Suprapubic skin (tissue), 4 donors: Measurements from ENCODE around the gene KRIT1. TPM values are rescaled to one million over a fixed set of nuclear protein-coding genes. Genes with fewer than 3 reads are reported as not detected.
"Not testable (repeated sequence)": the region's sequence is repeated elsewhere in the genome, so short reads cannot be mapped to it uniquely, and the experiment has no call there.

Experiments used
- DNase-seq, 2 donors: peaks; one replicate each; pipeline ENCODE4 v3.0.0-alpha.2; 2019; ENCODE audit warnings: low spot score in 2 of 2
- H3K27ac ChIP-seq: fragments of 200-600 bp; sonication (generic); one replicate; pipeline ENCODE4 v1.5.1; 2019
- H3K27me3 ChIP-seq: fragments of 200-600 bp; sonication (generic); one replicate; pipeline ENCODE4 v1.5.1; 2019
- H3K36me3 ChIP-seq: fragments of 200-600 bp; sonication (generic); one replicate; pipeline ENCODE4 v1.5.1; 2019
- H3K4me1 ChIP-seq: fragments of 200-600 bp; sonication (generic); one replicate; pipeline ENCODE4 v1.5.1; 2019
- H3K4me3 ChIP-seq: fragments of 200-600 bp; sonication (generic); one replicate; pipeline ENCODE4 v1.5.1; 2019; ENCODE audit warnings: mild to moderate bottlenecking
- H3K9me3 ChIP-seq: fragments of 200-600 bp; sonication (generic); one replicate; pipeline ENCODE4 v1.5.1; 2019
- EP300 ChIP-seq: sonication (generic); formaldehyde crosslinking; IDR thresholded peaks from one replicate; pipeline ENCODE4 v1.6.1; 2017; ENCODE audit warnings: antibody characterized with exemption
- POLR2A ChIP-seq, 2 donors: fragments of 450-650 bp; IDR thresholded peaks; one replicate each; pipeline ENCODE4 v1.6.1; 2017; ENCODE audit warnings: antibody characterized with exemption in 2 of 2, mild to moderate bottlenecking in 2 of 2, moderate library complexity in 2 of 2
- POLR2AphosphoS5 ChIP-seq, 3 donors: sonication (generic); formaldehyde crosslinking; IDR thresholded peaks; one replicate each; pipeline ENCODE4 v1.6.1; 2017; ENCODE audit warnings: antibody characterized with exemption in 3 of 3
- WGBS: methylation state at CpG from one replicate; pipeline ENCODE4 v1.1.5; 2018; 5-methylcytosine and 5-hydroxymethylcytosine counted together
- total RNA-seq, 4 donors: library from RNA; depleted of rRNA; stranded (reverse); fragments of >200 nt; gene quantifications; one replicate each; pipeline ENCODE4 v1.1.0, GENCODE V29; 2016
- TF ChIP-seq, protein P1 (sequence below), 2 donors: fragments of 200-600 bp in 1 of 2; fragments of 450-650 bp in 1 of 2; sonication (generic) in 1 of 2; IDR thresholded peaks; one replicate each; pipeline ENCODE4 v1.5.1; 2016 to 2019; ENCODE audit warnings: antibody characterized with exemption in 2 of 2, mild to moderate bottlenecking in 1 of 2, moderate library complexity in 1 of 2

The KRIT1 gene
- total RNA-seq, 4 donors from 2014 or later = 46.8 to 102 (median 60.1) TPM

DNA sequence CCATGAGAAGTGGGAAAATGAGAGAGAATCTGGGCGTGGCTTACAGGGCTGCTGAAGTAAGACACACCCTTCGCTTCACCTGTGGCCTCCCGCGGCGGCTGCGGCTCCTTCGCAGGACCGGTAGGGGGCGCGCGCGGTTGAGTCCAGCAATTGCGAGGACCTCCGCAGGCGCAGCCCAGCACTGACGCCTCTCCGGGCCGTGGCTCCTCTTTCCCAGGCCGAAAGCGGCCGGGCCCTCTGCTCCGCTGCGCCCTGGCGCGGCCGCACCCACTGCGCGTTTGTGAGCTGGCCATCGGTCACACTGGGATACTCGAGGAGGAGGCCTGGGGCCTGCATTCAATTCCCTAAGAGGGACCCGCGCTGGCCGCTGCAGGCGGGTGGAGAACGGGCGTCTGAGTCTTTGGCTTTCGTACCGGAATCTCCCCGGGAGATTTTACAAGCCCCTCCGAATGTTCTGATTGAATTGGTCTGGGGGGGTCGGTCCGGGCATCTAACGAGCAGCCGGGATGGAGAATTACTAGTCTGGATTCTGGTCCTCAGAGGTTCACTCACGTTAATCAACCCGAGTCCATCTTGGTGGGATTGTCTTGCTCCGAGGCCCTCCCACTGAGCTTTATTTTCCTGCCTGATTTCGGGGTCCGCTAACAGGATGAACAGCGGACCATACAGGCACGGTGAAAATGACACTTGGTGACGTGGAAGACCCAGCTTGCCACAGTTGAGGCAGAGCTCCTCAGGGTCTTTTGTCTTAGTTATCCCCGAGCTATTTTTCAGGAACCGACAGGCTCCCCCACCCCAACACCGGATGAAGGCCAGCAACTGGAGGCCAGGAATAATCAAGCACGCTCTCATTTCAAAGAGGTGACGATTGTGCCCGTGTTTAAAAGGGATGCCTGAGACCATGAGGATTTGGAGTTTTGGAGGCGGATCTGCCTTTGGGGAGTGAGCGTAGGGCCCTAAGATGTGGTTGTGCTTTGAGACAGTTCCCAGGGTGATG, 66.5 kb downstream of the KRIT1 start, which contains the start of gene LRRD1:
TSS of gene LRRD1 (minus strand) at position 215 of the 997 bp plus-strand sequence. CDS start 13,940 bp downstream, outside the sequence.
- 9% methylated on average over 35 of the region's 60 CpGs for WGBS
- Histone ChIP-seq H3K4me3 (peak within 1 kb of the TSS; percentile 58), H3K4me1 (peaks cover 11% of the 10 kb centered on the region), H3K27ac (peak within 1 kb of the TSS; percentile 71), H3K36me3 (no peaks in the 10 kb centered on the region), H3K27me3 (no peaks in the 10 kb centered on the region), H3K9me3 (no peaks in the 10 kb centered on the region)
- TF ChIP-seq POLR2A (IDR thresholded peaks at IDR 0.05) = no peak
- no peak for TF ChIP-seq EP300
- TF ChIP-seq, protein P1, sequence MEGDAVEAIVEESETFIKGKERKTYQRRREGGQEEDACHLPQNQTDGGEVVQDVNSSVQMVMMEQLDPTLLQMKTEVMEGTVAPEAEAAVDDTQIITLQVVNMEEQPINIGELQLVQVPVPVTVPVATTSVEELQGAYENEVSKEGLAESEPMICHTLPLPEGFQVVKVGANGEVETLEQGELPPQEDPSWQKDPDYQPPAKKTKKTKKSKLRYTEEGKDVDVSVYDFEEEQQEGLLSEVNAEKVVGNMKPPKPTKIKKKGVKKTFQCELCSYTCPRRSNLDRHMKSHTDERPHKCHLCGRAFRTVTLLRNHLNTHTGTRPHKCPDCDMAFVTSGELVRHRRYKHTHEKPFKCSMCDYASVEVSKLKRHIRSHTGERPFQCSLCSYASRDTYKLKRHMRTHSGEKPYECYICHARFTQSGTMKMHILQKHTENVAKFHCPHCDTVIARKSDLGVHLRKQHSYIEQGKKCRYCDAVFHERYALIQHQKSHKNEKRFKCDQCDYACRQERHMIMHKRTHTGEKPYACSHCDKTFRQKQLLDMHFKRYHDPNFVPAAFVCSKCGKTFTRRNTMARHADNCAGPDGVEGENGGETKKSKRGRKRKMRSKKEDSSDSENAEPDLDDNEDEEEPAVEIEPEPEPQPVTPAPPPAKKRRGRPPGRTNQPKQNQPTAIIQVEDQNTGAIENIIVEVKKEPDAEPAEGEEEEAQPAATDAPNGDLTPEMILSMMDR (IDR thresholded peaks at IDR 0.05) = peak; percentile 88 to 98
- no peak for TF ChIP-seq POLR2AphosphoS5 (IDR thresholded peaks at IDR 0.05)
- peak; percentile 90 to 93 for DNase-seq

DNA sequence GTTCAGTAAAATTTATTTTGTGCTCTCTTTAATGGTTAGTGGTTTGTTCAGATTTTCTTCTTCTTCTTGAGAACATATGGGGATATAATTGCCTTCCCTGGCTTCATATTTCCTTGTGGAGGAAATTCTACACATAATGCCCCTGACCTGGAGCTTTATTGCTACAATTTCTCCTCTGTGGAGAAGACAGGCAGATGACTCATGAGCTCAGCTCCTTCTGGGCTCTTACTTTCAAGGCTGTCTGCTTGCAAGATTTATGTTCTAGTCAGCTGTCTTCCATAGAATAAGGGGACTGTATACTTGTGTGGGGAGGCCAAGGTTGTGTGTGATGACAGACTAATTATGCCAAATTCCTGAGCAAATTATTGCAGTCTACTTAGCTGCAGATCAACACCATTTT, 68.4 kb downstream of the KRIT1 start:
- Histone ChIP-seq H3K36me3 (no peaks in the 10 kb centered on the region), H3K4me1 (peaks cover 11% of the 10 kb centered on the region), H3K27ac (no peak overlapping the region), H3K27me3 (no peaks in the 10 kb centered on the region), H3K9me3 (no peaks in the 10 kb centered on the region), H3K4me3 (no peak overlapping the region)
- DNase-seq = no peak
- TF ChIP-seq POLR2A (IDR thresholded peaks at IDR 0.05) = no peak
- TF ChIP-seq, protein P1 (IDR thresholded peaks at IDR 0.05) = no peak
- no peak for TF ChIP-seq POLR2AphosphoS5 (IDR thresholded peaks at IDR 0.05)
- no peak for TF ChIP-seq EP300

DNA sequence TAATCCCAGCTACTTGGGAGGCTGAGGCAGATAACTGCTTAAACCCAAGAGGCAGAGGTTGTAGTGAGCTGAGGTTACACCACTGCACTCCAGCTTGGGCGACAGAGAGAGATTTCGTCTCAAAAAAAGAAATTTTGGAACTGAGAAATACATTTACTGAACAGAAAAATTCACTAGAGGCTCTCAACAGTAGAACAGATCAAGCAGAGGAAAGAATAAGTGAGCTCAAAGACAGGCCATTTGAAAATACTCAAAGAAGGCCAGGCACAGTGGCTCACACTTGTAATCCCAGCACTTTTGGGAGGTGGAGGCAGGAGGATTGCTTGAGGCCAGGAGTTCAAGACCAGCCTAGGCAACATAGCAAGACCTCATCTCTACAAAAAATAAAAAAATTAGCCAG, 76.2 kb downstream of the KRIT1 start:
- H3K4me3 ChIP-seq, DNase-seq, H3K4me1 ChIP-seq, H3K27me3 ChIP-seq, H3K36me3 ChIP-seq, H3K27ac ChIP-seq, H3K9me3 ChIP-seq: not testable (repeated sequence)
- 88% methylated on average over 2 of the region's 2 CpGs for WGBS

DNA sequence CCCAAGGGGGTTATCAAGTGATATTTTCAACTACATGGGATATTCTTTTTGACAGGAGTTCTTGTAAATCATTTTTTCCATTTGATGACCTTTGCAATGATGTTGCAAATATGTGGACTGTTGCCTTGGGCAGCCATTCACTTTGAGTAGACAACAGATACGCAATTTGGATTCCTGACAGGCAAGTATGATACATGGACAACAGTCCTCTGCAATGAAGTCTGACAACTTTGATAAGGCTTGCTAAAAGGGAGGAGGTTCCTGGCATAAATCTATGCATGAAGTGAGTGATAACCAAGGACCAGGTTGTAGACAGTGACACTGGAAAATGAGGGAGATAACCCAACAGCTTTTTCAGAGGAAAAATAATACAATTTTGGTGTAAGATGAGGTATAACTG, 84.4 kb downstream of the KRIT1 start:
- no peaks in the 10 kb centered on the region for H3K27me3 ChIP-seq
- TF ChIP-seq POLR2A (IDR thresholded peaks at IDR 0.05) = no peak
- no peak for TF ChIP-seq EP300
- TF ChIP-seq, protein P1 (IDR thresholded peaks at IDR 0.05) = no peak
- TF ChIP-seq POLR2AphosphoS5 (IDR thresholded peaks at IDR 0.05) = no peak
- H3K4me3 ChIP-seq = no peak overlapping the region
- H3K36me3 ChIP-seq = no peaks in the 10 kb centered on the region
- H3K4me1 ChIP-seq = no peaks in the 10 kb centered on the region
- DNase-seq = no peak
- H3K9me3 ChIP-seq = no peaks in the 10 kb centered on the region
- no peak overlapping the region for H3K27ac ChIP-seq
- WGBS = 85% methylated on average over 1 of the region's 1 CpG

DNA sequence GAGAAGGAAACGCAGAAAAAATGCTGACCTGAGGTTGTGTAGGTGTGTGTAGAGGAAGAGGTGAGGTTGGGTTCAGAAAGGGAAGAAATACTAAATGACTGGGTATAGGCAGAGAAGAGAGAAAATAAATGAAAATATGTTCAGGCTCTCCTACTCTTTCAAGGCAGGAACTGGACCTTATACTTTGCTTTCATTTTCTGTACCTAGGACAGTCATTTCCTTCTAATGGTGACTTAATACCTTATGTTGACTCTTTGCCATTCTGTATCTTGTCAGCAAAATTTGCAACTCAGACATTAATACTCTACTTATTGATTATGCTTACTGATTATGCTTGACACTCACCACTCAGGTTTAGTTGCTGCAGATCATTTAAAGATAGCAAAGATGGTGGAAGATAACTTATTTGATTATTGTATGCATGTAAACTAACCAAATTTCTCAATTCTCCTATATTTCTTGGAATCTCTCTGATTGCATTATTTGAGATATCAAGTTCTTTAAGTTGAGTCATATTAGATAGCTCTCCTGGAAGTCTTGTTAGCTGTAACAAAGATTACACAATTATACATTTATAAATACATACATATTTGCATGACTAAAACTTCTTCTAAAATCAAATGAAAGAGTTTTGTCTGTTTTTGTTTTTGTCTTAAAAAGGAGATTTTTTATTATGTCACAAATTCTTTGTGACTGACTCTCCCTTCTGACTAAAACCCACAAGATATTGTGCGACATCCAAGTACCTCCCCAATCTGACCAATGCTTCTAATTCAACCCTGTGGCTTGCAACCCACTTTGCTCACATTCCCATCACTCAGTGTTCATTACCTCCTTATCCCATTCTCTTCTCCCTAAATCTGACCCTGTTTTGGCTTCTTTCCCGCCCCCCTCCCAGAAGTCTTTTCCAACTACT, 86.8 kb downstream of the KRIT1 start:
- Histone ChIP-seq H3K36me3 (no peaks in the 10 kb centered on the region), H3K4me3 (no peak overlapping the region), H3K9me3 (no peaks in the 10 kb centered on the region), H3K27ac (no peak overlapping the region), H3K27me3 (no peaks in the 10 kb centered on the region), H3K4me1 (no peaks in the 10 kb centered on the region)
- WGBS = 81% methylated on average over 3 of the region's 3 CpGs
- DNase-seq = no peak
- TF ChIP-seq POLR2AphosphoS5 (IDR thresholded peaks at IDR 0.05) (no peak), EP300 (no peak), POLR2A (IDR thresholded peaks at IDR 0.05) (no peak)
- TF ChIP-seq, protein P1 (IDR thresholded peaks at IDR 0.05) = no peak
